Cardiac muscle cell (in vitro differentiated cells and primary cell): Measurements from ENCODE around the gene PRMT9. TPM values are rescaled to one million over a fixed set of nuclear protein-coding genes. Genes with fewer than 3 reads are reported as not detected.

Experiments
- DNase-seq, 2 donors: peaks; one replicate each; pipeline versions ENCODE4 v3.0.0 to v3.0.0-alpha.2; 2010 to 2017; ENCODE audit warnings: low read depth in 1 of 2, low spot score in 1 of 2
- H3K27ac ChIP-seq: fragments of 200-600 bp; sonication (generic); 2 replicates; pipeline ENCODE4 v1.5.1; 2016
- H3K27me3 ChIP-seq: fragments of 200-600 bp; sonication (generic); 2 replicates; pipeline ENCODE4 v1.6.0; 2016; ENCODE audit warnings: control low read depth
- H3K36me3 ChIP-seq: fragments of 200-600 bp; sonication (generic); 2 replicates; pipeline ENCODE4 v1.5.1; 2016; ENCODE audit warnings: control low read depth
- H3K4me1 ChIP-seq: fragments of 200-600 bp; sonication (generic); 2 replicates; pipeline ENCODE4 v1.8.1; 2017; ENCODE audit warnings: low read depth, mild to moderate bottlenecking, mixed run types
- H3K4me3 ChIP-seq: fragments of 200-600 bp; sonication (generic); 2 replicates; pipeline ENCODE4 v1.5.1; 2016; ENCODE audit warnings: mild to moderate bottlenecking
- H3K9me3 ChIP-seq: fragments of 200-600 bp; sonication (generic); 2 replicates; pipeline ENCODE4 v1.5.1; 2017; ENCODE audit warnings: low read depth, mild to moderate bottlenecking, control low read depth
- CTCF ChIP-seq: IDR thresholded peaks from 2 replicates; pipeline ENCODE4 v1.5.1; 2012; ENCODE audit warnings: low read depth, mild to moderate bottlenecking, low read length
- polyA plus RNA-seq: library from polyadenylated mRNA; unstranded; fragments of >200 nt; fragmentation: Nextera tagmentation; extraction: Ambion mirVana; gene quantifications from 2 replicates; pipeline ENCODE4 v1.2.1, GENCODE V29; 2016
- total RNA-seq: library from RNA; depleted of rRNA; stranded (reverse); fragments of >200 nt; gene quantifications from 2 replicates; pipeline ENCODE4 v1.2.3, GENCODE V29; 2016

Gene PRMT9
- total and polyA plus RNA-seq, 2 experiments from 2014 or later = 7.3 to 7.7 TPM

GRCh38 chr4:147693218-147693617 lies 9.3 kb upstream of the PRMT9 start:
- no peak for DNase-seq
- Histone ChIP-seq H3K4me3 (no peak overlapping the region), H3K9me3 (no peaks in the 10 kb centered on the region), H3K36me3 (no peaks in the 10 kb centered on the region), H3K27me3 (no peaks in the 10 kb centered on the region), H3K27ac (no peak overlapping the region), H3K4me1 (no peaks in the 10 kb centered on the region)
- no peak for TF ChIP-seq CTCF

- Histone ChIP-seq H3K27me3 (no peaks in the 10 kb centered on the region), H3K4me3 (no peak overlapping the region), H3K4me1 (no peaks in the 10 kb centered on the region), H3K9me3 (no peaks in the 10 kb centered on the region), H3K27ac (no peak overlapping the region), H3K36me3 (no peaks in the 10 kb centered on the region)
- no peak for TF ChIP-seq CTCF
- DNase-seq = no peak
Observed at GRCh38 chr4:147691820-147692219, 7.9 kb upstream of the PRMT9 start.

- Histone ChIP-seq H3K9me3 (no peaks in the 10 kb centered on the region), H3K27ac (no peak overlapping the region), H3K36me3 (no peaks in the 10 kb centered on the region), H3K27me3 (no peaks in the 10 kb centered on the region), H3K4me3 (no peak overlapping the region), H3K4me1 (no peaks in the 10 kb centered on the region)
- TF ChIP-seq CTCF = no peak
- no peak for DNase-seq
Observed at GRCh38 chr4:147689067-147689466, 5.1 kb upstream of the PRMT9 start.

GRCh38 chr4:147683188-147683591 lies 773 bp downstream of the PRMT9 start:
- Histone ChIP-seq H3K4me1 (peaks cover 9% of the 10 kb centered on the region), H3K4me3 (peak overlapping the region; percentile 69), H3K27me3 (no peaks in the 10 kb centered on the region), H3K27ac (peak overlapping the region; percentile 44), H3K36me3 (no peaks in the 10 kb centered on the region), H3K9me3 (no peaks in the 10 kb centered on the region)
- no peak for TF ChIP-seq CTCF
- DNase-seq = peak; percentile 1 to 36

GRCh38 chr4:147682755-147683154 lies 1.2 kb downstream of the PRMT9 start:
- H3K27ac ChIP-seq = no peak overlapping the region
- no peaks in the 10 kb centered on the region for H3K9me3 ChIP-seq
- peaks cover 9% of the 10 kb centered on the region for H3K4me1 ChIP-seq
- TF ChIP-seq CTCF = no peak
- peak in 1 of 2 donors; percentile 3 for DNase-seq
- H3K36me3 ChIP-seq = no peaks in the 10 kb centered on the region
- no peaks in the 10 kb centered on the region for H3K27me3 ChIP-seq
- peak overlapping the region; percentile 69 for H3K4me3 ChIP-seq
